NCI-H82 (cell line): ENCODE results near the gene MANBA.

Experiments used
- DNase-seq: peaks from one replicate; lab custom pipeline; 2025; lab: John Stamatoyannopoulos, UW

The MANBA gene

GRCh38 chr4:102760645-102761295 lies at the start of gene MANBA:
Gene MANBA, minus strand, starts transcription at chr4:102760968. Its CDS starts 74 bp downstream, at chr4:102760894.
- DNase-seq = peak; percentile 90

GRCh38 chr4:102809691-102810090 lies 48.9 kb upstream of the MANBA start:
- no peak for DNase-seq

- DNase-seq = no peak
These were observed 48.4 kb upstream of the MANBA start for GRCh38 chr4:102809190-102809589.

- DNase-seq = no peak
These were observed 47.2 kb upstream of the MANBA start for GRCh38 chr4:102808009-102808408.

GRCh38 chr4:102807345-102807744 lies 46.6 kb upstream of the MANBA start:
- DNase-seq = no peak

- DNase-seq = no peak
These were observed 39.0 kb upstream of the MANBA start for GRCh38 chr4:102799816-102800215.

- no peak for DNase-seq
These were observed 34.2 kb upstream of the MANBA start for GRCh38 chr4:102794999-102795398.

GRCh38 chr4:102792361-102792936 lies 31.7 kb upstream of the MANBA start:
- DNase-seq = no peak

GRCh38 chr4:102791318-102791835 lies 30.6 kb upstream of the MANBA start:
- DNase-seq = no peak

- DNase-seq = no peak
These were observed 28.5 kb upstream of the MANBA start for GRCh38 chr4:102789317-102789717.

GRCh38 chr4:102787944-102788343 lies 27.2 kb upstream of the MANBA start:
- no peak for DNase-seq

- DNase-seq = no peak
These were observed 26.5 kb upstream of the MANBA start for GRCh38 chr4:102787096-102787881.

GRCh38 chr4:102786279-102786678 lies 25.5 kb upstream of the MANBA start:
- DNase-seq = no peak

- no peak for DNase-seq
These were observed 22.2 kb upstream of the MANBA start for GRCh38 chr4:102783006-102783405.

- no peak for DNase-seq
These were observed 20.8 kb upstream of the MANBA start for GRCh38 chr4:102781570-102781969.

GRCh38 chr4:102780476-102781144 lies 19.8 kb upstream of the MANBA start:
- peak; percentile 7 for DNase-seq

GRCh38 chr4:102779204-102779603 lies 18.4 kb upstream of the MANBA start:
- no peak for DNase-seq

GRCh38 chr4:102778720-102779119 lies 18.0 kb upstream of the MANBA start:
- no peak for DNase-seq

GRCh38 chr4:102775805-102776204 lies 15.0 kb upstream of the MANBA start:
- no peak for DNase-seq

GRCh38 chr4:102774254-102774653 lies 13.5 kb upstream of the MANBA start:
- no peak for DNase-seq

- DNase-seq = no peak
These were observed 12.1 kb upstream of the MANBA start for GRCh38 chr4:102772738-102773340.

- no peak for DNase-seq
These were observed 4.1 kb upstream of the MANBA start for GRCh38 chr4:102764901-102765300.
